GM19395 (cell line): ENCODE measurements around the gene RNF130.
"Not testable (repeated sequence)": the region's sequence is repeated elsewhere in the genome, so short reads cannot be mapped to it uniquely, and the experiment has no call there.

Experiments
- ATAC-seq: cut with Tn5 transposase; IDR thresholded peaks from one replicate; pipeline ENCODE4 v1.9.1; 2021; ENCODE audit warnings: mild to moderate bottlenecking, moderate library complexity; ENCODE audit not compliant: unreplicated experiment

RNF130 gene

GRCh38 chr5:179978792-179979191 is 92.8 kb downstream of the RNF130 start:
- no peak for ATAC-seq

GRCh38 chr5:179975713-179976134 is 95.8 kb downstream of the RNF130 start:
- ATAC-seq, result no peak

GRCh38 chr5:179974946-179975712 is 96.4 kb downstream of the RNF130 start:
- no peak for ATAC-seq

- ATAC-seq, result no peak
Measured at GRCh38 chr5:179974246-179974945, 97.2 kb downstream of the RNF130 start.

GRCh38 chr5:179973391-179973790 is 98.2 kb downstream of the RNF130 start:
- no peak for ATAC-seq

- ATAC-seq, result no peak
Measured at GRCh38 chr5:179969110-179969509, 102.4 kb downstream of the RNF130 start.

GRCh38 chr5:179967489-179967888 is 104.1 kb downstream of the RNF130 start:
- no peak for ATAC-seq

- no peak for ATAC-seq
Measured at GRCh38 chr5:179964015-179964414, 107.5 kb downstream of the RNF130 start.

GRCh38 chr5:179963375-179963774 is 108.2 kb downstream of the RNF130 start:
- no peak for ATAC-seq

- no peak for ATAC-seq
Measured at GRCh38 chr5:179960204-179960831, 111.2 kb downstream of the RNF130 start.

- no peak for ATAC-seq
Measured at GRCh38 chr5:179959641-179960040, 111.9 kb downstream of the RNF130 start.

GRCh38 chr5:179959118-179959517 is 112.4 kb downstream of the RNF130 start:
- ATAC-seq, result not testable (repeated sequence)

- ATAC-seq, result no peak
Measured at GRCh38 chr5:179955630-179956029, 115.9 kb downstream of the RNF130 start.

- no peak for ATAC-seq
Measured at GRCh38 chr5:179955062-179955461, 116.5 kb downstream of the RNF130 start.

GRCh38 chr5:179954434-179954833 is 117.1 kb downstream of the RNF130 start:
- ATAC-seq, result no peak

- no peak for ATAC-seq
Measured at GRCh38 chr5:179953987-179954386, 117.6 kb downstream of the RNF130 start.

GRCh38 chr5:179936976-179937681 is 134.4 kb downstream of the RNF130 start:
- no peak for ATAC-seq

GRCh38 chr5:179930788-179931473 is 140.6 kb downstream of the RNF130 start:
- no peak for ATAC-seq

GRCh38 chr5:179927824-179928223 is 143.7 kb downstream of the RNF130 start:
- ATAC-seq, result no peak

- ATAC-seq, result no peak
Measured at GRCh38 chr5:179926657-179927056, 144.9 kb downstream of the RNF130 start.

- ATAC-seq, result no peak
Measured at GRCh38 chr5:179923436-179923835, 148.1 kb downstream of the RNF130 start.
